ENCODE data around the gene DBNDD1.
"Not testable (repeated sequence)": the region's sequence is repeated elsewhere in the genome, so short reads cannot be mapped to it uniquely, and the experiment has no call there.

The DBNDD1 gene, protein sequence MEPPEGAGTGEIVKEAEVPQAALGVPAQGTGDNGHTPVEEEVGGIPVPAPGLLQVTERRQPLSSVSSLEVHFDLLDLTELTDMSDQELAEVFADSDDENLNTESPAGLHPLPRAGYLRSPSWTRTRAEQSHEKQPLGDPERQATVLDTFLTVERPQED

DNA sequence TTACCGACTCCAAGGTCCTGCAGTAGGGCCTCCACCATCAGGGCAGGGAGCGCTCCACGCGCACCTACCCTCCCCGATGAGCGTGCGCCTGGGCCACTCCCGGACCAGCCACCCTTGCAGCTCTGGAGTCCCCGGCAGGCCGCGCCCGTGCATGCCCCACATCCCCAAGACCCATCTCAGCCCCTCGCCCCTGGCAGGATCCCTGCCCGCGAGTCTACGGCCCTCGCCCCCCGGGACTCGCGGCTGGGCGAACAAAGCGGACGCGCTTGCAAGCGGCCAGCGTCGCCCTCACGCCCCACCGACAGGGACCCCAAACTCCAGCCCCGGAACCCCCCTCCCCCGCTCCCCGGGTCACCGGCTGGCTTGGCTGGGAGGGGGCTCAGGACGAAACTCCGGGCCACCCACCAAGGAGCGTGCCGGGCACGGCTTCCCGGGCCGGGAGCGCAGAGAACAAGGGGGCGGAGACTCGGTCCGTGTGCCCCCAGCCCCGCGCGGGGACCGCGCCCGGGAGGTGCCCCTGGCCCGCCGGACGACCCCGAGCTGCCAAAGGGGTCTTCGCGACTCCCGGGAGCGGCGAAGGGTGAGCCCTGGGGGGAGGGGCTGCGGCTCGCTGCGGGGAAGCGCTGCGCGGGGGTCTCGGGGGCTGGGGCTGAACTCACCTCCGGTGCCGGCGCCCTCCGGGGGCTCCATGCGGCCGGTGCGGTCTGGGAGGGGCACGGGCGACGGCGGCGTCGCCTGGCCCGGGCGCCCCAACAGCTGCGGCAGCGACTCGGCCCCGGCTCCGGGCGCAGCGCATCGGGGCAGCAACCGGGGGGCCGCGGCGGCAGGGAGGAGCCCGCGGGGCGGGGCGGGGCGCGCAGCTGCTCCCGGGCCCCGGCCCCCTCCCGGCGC is at the start of gene DBNDD1:
Gene DBNDD1 (minus strand): TSS at position 805 of the 891 bp plus-strand sequence. CDS start 115 bp downstream, at position 690.
- DNase-seq = no peak

DNA sequence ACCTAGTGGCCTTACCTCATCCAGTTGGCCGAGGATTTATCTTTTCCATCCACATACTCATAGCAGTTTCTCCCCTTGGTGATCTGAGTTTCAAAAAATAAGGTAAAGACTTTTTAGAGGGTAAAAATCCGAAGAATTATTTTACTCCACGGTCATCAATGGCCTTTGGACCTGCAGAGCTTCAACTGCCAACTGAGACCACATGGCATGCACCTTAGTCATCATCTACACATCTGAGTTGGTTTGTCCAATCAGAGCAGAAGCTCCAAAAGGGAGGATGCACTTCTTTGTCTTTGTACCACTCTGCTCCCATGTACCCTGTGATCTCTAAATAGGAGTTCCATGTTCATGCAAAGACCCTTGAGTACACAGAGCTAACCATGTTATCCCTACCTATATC is 42.2 kb upstream of the DBNDD1 start:
- no peak for DNase-seq

GRCh38 chr16:90057738-90058173 is 38.5 kb upstream of the DBNDD1 start:
- DNase-seq = no peak

DNA sequence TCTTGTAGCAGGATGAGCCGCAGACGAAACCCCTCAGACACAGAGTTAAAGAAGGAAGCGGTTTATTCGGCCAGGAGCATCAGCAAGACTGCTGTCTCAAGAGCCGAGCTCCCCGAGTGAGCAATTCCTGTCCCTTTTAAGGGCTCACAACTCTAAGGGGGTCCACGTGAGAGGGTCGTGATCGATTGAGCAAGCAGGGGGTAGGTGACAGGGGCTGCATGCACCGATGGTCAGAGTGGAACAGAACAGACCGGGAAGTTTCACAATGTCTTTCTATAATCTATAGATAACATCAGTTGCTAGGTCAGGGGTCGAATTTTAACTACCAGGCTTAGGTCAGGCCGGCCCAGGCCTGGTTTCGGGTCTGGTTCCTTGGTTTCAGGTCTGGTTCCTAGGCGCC is 37.3 kb upstream of the DBNDD1 start:
- DNase-seq = not testable (repeated sequence)

DNA sequence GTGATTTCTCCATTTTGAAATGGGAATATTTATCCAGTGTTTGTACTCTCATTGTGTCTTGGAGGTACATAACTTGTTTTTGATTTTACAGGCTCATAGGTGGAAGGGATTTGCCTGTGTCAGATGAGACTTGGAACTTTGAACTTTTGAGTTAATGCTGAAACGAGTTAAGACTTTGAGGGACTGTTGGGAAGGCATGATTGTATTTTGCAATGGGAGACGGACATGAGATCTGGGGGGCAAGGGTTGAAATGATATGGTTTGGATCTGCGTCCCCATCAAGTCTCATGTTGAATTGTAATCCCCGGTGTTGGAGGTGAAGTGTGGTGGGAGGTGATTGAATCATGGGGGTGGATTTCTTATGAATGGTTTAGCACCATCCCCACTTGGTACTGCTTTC is 36.1 kb upstream of the DBNDD1 start:
- no peak for DNase-seq

- DNase-seq = no peak
Measured at GRCh38 chr16:90054554-90054953, 35.3 kb upstream of the DBNDD1 start.

DNA sequence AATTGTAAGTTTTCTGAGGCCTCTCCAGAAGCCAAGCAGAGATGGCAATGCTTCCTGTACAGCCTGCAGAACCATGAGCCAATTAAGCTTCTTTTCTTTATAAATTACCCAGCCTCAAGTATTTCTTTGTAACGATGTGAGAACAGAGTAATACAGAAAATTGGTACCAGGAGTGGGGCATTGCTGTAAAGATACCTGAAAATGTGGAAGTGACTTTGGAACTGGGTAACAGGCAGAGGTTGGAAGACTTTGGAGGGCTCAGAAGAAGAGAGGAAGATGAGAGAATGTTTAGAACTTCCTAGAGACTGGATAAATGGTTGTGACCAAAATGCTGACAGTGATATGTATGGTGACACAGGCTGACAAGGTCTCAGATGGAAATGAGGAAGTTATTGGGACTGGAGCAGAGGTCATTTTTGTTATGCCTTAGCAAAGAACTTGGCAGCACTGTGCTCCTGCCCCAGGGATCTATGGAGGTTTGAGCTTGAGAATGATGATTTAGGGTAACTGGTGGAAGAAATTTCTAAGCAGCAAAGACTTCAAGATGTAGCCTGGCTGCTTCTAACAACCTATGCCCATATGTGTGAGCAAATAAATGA is 34.7 kb upstream of the DBNDD1 start:
- no peak for DNase-seq

DNA sequence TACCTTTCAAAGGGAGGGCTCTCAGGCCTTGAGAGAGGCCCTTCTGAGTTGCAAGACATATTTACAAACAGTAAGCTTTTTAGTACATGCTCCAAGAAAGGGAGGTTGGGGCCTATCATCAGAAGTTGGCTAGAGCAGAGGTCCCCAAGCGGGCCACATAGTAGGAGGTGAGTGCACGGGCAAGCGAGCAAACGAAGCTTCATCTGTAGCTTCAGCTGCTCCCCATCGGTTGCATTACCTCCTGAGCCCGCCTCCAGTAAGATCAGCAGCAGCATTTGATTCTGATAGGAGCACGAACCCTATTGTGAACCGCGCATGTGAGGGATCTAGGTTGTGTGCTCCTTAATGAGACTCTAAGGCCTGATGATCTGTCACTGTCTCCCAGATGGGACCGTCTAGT is 31.7 kb upstream of the DBNDD1 start:
- no peak for DNase-seq

- no peak for DNase-seq
Measured at GRCh38 chr16:90048737-90049330, 29.6 kb upstream of the DBNDD1 start.

- DNase-seq = no peak
Measured at GRCh38 chr16:90048347-90048722, 29.1 kb upstream of the DBNDD1 start.

- no peak for DNase-seq
Measured at GRCh38 chr16:90047714-90048346, 28.6 kb upstream of the DBNDD1 start.

GRCh38 chr16:90046971-90047713 is 27.9 kb upstream of the DBNDD1 start:
- no peak for DNase-seq

GRCh38 chr16:90046122-90046970 is 27.1 kb upstream of the DBNDD1 start:
- DNase-seq = no peak

DNA sequence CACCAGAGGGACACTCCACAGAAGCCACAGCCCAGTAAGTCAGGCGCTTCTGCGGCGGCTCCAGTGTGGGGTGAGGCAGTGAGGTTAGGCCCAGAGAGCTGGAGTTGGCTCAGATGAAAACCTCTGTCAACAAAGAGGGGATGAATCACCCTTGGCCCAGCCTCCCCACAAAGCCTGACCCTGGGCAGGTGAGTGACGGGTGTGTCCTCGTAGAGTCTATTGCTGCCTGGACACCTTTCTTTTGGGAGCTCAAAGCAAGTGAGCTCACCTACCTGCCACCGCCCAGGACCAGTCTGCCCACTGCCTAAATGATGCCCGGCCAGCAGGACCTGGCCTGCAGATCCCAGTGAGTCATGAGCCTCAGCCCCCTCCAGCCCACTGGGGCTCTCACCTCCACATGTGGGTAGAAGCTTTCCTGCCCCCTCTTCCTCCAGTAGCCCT is 24.9 kb upstream of the DBNDD1 start:
- DNase-seq = no peak

- no peak for DNase-seq
Measured at GRCh38 chr16:90043526-90043925, 24.3 kb upstream of the DBNDD1 start.

- no peak for DNase-seq
Measured at GRCh38 chr16:90042946-90043514, 23.8 kb upstream of the DBNDD1 start.

- DNase-seq = no peak
Measured at GRCh38 chr16:90041896-90042473, 22.7 kb upstream of the DBNDD1 start.

DNA sequence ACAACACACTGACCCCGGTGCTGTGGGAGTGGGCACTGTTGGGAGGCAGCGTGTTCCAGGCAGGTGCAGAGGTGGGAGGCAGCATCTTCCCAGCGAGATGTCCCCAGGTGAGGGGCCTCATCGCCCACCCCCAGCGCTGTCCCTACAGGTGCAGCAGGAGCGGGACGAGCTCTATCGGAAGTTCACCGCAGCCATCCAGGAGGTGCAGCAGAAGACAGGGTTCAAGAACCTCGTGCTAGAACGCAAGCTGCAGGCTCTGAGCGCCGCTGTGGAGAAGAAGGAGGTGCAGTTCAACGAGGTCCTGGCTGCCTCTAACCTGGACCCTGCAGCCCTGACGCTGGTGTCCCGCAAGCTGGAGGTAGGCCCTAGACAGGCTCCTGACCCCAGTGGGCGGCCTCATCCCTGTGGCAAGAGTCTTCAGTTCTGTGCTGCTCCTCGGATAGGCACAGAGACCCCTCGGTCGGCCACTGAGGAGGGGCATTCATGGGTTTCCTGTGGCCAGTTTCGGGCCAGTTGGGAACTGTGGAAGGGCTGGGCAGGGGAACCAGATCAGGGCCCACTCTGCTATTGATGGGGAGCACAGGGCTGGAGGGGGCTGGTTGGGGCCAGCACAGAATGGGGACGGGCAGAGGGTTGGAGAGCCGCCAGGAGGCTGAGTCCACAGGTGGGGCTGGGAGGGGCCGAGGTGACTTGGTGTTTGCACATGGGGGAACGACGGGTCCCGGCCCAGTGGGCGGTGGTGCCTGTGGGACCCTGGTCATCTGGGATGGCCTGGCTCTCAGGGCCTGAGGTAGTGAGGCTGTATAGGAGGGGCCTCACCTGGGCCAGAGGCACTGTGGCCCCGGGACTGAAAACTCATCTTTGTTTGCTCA is 21.1 kb upstream of the DBNDD1 start:
- DNase-seq = no peak

DNA sequence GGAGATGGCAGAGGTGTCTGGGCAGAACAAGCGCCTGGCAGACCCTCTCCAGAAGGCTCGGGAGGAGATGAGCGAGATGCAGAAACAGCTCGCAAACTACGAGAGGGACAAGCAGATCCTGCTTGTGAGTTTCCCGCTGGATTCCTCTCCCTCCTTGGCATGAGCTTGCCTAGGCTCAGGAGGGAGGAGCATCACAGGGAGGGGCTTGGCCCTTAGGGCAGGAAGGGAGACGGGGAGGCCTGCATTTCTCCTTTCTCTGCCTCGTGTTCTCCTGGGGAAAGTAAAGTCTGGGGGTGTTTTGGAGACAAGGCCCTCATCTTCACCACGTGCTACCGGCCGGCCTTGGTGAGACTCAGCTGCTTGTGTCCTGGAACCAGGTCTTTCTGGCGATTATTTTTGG is 18.0 kb upstream of the DBNDD1 start:
- no peak for DNase-seq

GRCh38 chr16:90035902-90036301 is 16.6 kb upstream of the DBNDD1 start:
- DNase-seq = no peak

All from activated CD4-positive, alpha-beta T cell treated with anti-CD3 and anti-CD28 coated beads for 4 hours (primary cell).